Upper lobe of left lung (tissue), 6 donors: Measurements from ENCODE around the gene IBTK. TPM values are rescaled to one million over a fixed set of nuclear protein-coding genes. Genes with fewer than 3 reads are reported as not detected.
"Not testable (repeated sequence)": the region's sequence is repeated elsewhere in the genome, so short reads cannot be mapped to it uniquely, and the experiment has no call there.

Source experiments
- ATAC-seq, 2 donors: fragments of 200-7000 bp; cut with Tn5 transposase; one replicate each; pipeline ENCODE4 v1.9.1; 2022; ENCODE audit warnings: mild to moderate bottlenecking in 2 of 2, moderate library complexity in 2 of 2; ENCODE audit not compliant: low FRiP score in 2 of 2
- DNase-seq, 2 donors: peaks; one replicate each; pipeline ENCODE4 v3.0.0-alpha.2; 2019 to 2020
- H3K27ac ChIP-seq, 4 donors: fragments of 200-600 bp; sonication (generic); one replicate each; pipeline ENCODE4 v1.5.1; 2016 to 2019
- H3K27me3 ChIP-seq, 4 donors: fragments of 200-600 bp; sonication (generic); one replicate each; pipeline ENCODE4 v1.5.1; 2017 to 2019
- H3K36me3 ChIP-seq, 4 donors: fragments of 200-600 bp; sonication (generic); one replicate each; pipeline ENCODE4 v1.5.1; 2016 to 2019
- H3K4me1 ChIP-seq, 4 donors: fragments of 200-600 bp; sonication (generic); one replicate each; pipeline ENCODE4 v1.5.1; 2018 to 2019
- H3K4me3 ChIP-seq, 4 donors: fragments of 200-600 bp; sonication (generic); one replicate each; pipeline ENCODE4 v1.5.1; 2017 to 2019; ENCODE audit warnings: mild to moderate bottlenecking in 2 of 4, moderate library complexity in 1 of 4
- H3K9me3 ChIP-seq, 4 donors: fragments of 200-600 bp; sonication (generic); one replicate each; pipeline ENCODE4 v1.5.1; 2018 to 2019
- EP300 ChIP-seq, 4 donors: sonication (generic); formaldehyde crosslinking; IDR thresholded peaks; one replicate each; pipeline ENCODE4 v1.5.1; 2017; ENCODE audit warnings: antibody characterized with exemption in 4 of 4, control low read depth in 2 of 4
- POLR2A ChIP-seq, 4 donors: fragments of 450-650 bp; IDR thresholded peaks; one replicate each; pipeline ENCODE4 v1.5.1; 2016 to 2017; ENCODE audit warnings: antibody characterized with exemption in 4 of 4, mild to moderate bottlenecking in 2 of 4
- POLR2AphosphoS5 ChIP-seq, 2 donors: sonication (generic); formaldehyde crosslinking; IDR thresholded peaks; one replicate each; pipeline ENCODE4 v1.5.1; 2017; ENCODE audit warnings: antibody characterized with exemption in 2 of 2
- WGBS, 2 donors: methylation state at CpG; one replicate each; pipeline ENCODE4 v1.1.5; 2017 to 2018; 5-methylcytosine and 5-hydroxymethylcytosine counted together
- small RNA-seq, 4 donors: library from RNA; depleted of rRNA; stranded (forward); fragments of <200 nt; gene quantifications; one replicate each; pipeline ENCODE3, GENCODE V24; 2016
- total RNA-seq, 6 donors: library from RNA; depleted of rRNA in 4 of 6; stranded (reverse); fragments of >200 nt in 4 of 6; gene quantifications; one replicate each; pipeline versions ENCODE4 v1.1.0 to v1.2.1, GENCODE V29; 2016 to 2021
- TF ChIP-seq, protein P1 (sequence below), 6 experiments: fragments of 450-650 bp in 4 of 6; fragments of 200-600 bp in 2 of 6; sonication (generic) in 2 of 6; IDR thresholded peaks; one replicate each; pipeline ENCODE4 v1.5.1; 2016 to 2019; ENCODE audit warnings: antibody characterized with exemption in 6 of 6
- donor health status: DM: no; HTN: no; CAD: no; lungs with moderate emphysema.
- donor health status: DM: no; HTN: yes; CAD: no; lungs with severe emphysema.

Gene IBTK
- total RNA-seq, 6 donors from 2014 or later = 17.8 to 47.7 (median 29.7) TPM

DNA sequence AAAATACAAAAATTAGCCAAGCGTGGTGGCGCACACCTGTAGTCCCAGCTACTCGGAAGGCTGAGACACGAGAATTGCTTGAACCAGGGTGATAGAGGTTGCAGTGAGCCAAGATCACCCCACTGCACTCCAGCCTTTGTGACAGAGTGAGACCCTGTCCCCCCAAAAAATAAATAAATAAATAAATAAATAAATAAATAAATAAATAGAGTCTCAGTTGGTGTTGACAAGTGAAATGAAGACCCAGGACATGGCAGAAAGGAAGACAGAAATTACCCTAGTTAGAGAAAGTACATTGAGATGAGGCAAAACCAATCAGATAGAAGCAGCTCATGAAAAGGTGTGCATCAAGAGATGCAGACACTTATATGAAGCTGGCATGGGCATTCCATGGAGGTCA lies 105.0 kb downstream of the IBTK start:
- no peak overlapping the region for H3K4me3 ChIP-seq
- no peak for DNase-seq
- H3K9me3 ChIP-seq = no peaks in the 10 kb centered on the region
- H3K27me3 ChIP-seq = no peaks in the 10 kb centered on the region
- H3K4me1 ChIP-seq = peaks cover 0 to 3% (median 0%) of the 10 kb centered on the region in 4 donors
- no peaks in the 10 kb centered on the region for H3K36me3 ChIP-seq
- TF ChIP-seq POLR2AphosphoS5 (IDR thresholded peaks at IDR 0.05) (no peak), POLR2A (IDR thresholded peaks at IDR 0.05) (no peak), EP300 (IDR thresholded peaks at IDR 0.05) (no peak)
- TF ChIP-seq, protein P1, sequence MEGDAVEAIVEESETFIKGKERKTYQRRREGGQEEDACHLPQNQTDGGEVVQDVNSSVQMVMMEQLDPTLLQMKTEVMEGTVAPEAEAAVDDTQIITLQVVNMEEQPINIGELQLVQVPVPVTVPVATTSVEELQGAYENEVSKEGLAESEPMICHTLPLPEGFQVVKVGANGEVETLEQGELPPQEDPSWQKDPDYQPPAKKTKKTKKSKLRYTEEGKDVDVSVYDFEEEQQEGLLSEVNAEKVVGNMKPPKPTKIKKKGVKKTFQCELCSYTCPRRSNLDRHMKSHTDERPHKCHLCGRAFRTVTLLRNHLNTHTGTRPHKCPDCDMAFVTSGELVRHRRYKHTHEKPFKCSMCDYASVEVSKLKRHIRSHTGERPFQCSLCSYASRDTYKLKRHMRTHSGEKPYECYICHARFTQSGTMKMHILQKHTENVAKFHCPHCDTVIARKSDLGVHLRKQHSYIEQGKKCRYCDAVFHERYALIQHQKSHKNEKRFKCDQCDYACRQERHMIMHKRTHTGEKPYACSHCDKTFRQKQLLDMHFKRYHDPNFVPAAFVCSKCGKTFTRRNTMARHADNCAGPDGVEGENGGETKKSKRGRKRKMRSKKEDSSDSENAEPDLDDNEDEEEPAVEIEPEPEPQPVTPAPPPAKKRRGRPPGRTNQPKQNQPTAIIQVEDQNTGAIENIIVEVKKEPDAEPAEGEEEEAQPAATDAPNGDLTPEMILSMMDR (IDR thresholded peaks at IDR 0.05) = no peak
- no peak for ATAC-seq
- 93 to 100% methylated on average over 4 of the region's 4 CpGs for WGBS, 2 donors
- H3K27ac ChIP-seq = no peak overlapping the region

DNA sequence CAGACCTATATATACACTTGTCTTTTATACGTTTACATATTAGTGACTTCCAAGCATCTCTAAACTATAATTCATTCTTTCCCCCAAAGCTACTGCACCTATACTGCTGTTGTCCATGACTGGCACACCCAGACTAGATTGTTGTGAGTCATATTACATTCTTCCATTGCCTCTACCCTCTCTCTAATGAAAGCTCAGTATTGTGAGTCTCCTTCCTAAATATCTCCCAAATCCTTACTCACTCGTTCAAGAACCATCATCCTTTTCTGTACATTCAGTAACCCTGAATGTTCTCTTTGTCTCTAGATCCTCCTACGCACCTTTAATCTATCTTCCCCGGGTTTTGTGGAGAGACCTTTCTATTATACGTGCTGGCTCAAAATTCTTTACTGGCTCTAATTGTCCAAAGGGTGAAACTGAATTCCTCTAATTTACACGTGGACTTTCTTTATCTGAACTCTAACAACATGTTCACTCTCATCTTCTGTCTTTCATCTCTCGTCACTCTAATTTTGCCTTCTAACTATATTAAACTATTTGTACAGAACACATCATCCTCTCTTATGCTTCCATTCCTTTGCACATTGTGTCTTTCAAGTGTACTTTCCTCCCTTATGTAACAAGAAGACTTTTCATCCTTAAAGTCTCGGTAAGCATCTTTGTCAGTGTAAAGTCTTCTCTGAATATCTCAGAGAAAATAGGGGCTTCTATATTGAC lies 109.3 kb downstream of the IBTK start:
- WGBS, 2 donors = 72 to 80% methylated on average over 8 of the region's 8 CpGs
- no peak for TF ChIP-seq POLR2A (IDR thresholded peaks at IDR 0.05)
- Histone ChIP-seq H3K27me3 (no peaks in the 10 kb centered on the region), H3K4me1 (no peaks in the 10 kb centered on the region), H3K36me3 (no peaks in the 10 kb centered on the region), H3K9me3 (no peaks in the 10 kb centered on the region), H3K27ac (no peak overlapping the region), H3K4me3 (no peak overlapping the region)
- no peak for ATAC-seq
- no peak for DNase-seq

DNA sequence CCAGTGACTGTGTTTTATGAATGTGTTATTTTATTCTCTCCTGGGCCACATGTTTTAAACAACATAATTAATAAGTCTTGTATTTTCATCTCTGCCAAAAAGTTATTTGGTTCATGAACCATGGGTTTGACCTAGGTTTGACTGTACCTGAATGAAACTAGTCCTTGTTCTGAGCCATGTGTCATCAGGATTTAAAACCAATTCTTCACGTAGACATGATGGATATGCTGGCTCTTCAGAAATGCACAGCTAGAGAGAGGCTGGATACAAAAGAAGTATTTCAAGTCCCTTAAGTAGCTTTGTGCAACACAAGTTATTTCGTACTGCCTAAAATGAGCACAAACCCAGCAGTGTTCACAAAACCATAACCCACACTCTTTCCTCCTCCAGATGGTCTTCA lies 116.1 kb downstream of the IBTK start:
- no peaks in the 10 kb centered on the region for H3K36me3 ChIP-seq
- 65 to 76% methylated on average over 2 of the region's 2 CpGs for WGBS, 2 donors
- no peak overlapping the region for H3K27ac ChIP-seq
- TF ChIP-seq POLR2AphosphoS5 (IDR thresholded peaks at IDR 0.05) = no peak
- TF ChIP-seq POLR2A (IDR thresholded peaks at IDR 0.05) = no peak
- TF ChIP-seq, protein P1 (IDR thresholded peaks at IDR 0.05) = no peak
- TF ChIP-seq EP300 (IDR thresholded peaks at IDR 0.05) = no peak
- H3K27me3 ChIP-seq = no peaks in the 10 kb centered on the region
- ATAC-seq (no peak), DNase-seq (no peak)
- H3K4me1 ChIP-seq = no peaks in the 10 kb centered on the region
- H3K4me3 ChIP-seq = no peak overlapping the region
- H3K9me3 ChIP-seq = peaks cover 0 to 3% (median 0%) of the 10 kb centered on the region in 4 donors

DNA sequence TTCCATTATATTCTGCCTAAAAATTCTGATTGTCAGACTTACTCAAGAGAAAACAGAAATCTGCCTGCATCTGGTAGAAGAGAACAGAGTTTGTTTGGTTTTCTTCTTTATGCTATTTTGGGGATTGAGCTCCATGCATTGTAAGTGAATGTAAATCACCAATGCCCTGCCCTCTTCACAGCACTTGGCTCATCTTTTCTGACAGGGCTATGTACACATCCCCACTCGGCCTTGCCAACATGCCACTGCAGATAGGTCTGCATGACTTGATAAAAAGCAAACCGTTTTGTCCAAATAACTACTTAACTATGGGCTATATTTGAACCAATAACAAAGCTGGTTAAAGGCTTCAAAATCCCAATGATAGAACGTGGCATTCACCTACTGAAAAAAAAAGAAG lies 117.7 kb downstream of the IBTK start:
- Histone ChIP-seq H3K4me1 (no peaks in the 10 kb centered on the region), H3K27ac (no peak overlapping the region), H3K9me3 (peaks cover 0 to 3% (median 0%) of the 10 kb centered on the region in 4 donors), H3K27me3 (no peaks in the 10 kb centered on the region), H3K4me3 (no peak overlapping the region), H3K36me3 (no peaks in the 10 kb centered on the region)
- TF ChIP-seq POLR2A (IDR thresholded peaks at IDR 0.05) (no peak), EP300 (IDR thresholded peaks at IDR 0.05) (no peak), POLR2AphosphoS5 (IDR thresholded peaks at IDR 0.05) (no peak)
- TF ChIP-seq, protein P1 (IDR thresholded peaks at IDR 0.05) = no peak
- WGBS, 2 donors = 33 to 47% methylated on average over 3 of the region's 3 CpGs
- DNase-seq = no peak
- ATAC-seq = no peak

DNA sequence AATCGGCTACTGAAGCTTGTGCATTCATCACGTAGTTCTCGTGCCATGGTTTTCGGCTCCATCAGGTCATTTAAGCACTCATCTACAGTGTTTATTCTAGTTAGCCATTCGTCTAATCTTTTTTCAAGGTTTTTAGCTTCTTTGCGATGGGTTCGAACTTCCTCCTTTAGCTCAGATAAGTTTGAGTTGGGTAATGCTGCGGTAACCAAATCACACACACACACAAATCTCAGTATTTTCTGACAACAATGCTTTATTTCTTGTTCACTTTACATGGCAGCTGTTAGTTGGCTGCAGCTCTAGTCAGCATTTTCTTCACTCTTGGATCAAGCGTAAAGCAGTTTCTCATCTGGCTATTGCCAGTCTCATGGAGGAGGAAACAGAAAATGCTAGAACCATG lies 118.6 kb downstream of the IBTK start:
- not testable (repeated sequence) for H3K27me3 ChIP-seq, H3K36me3 ChIP-seq, H3K4me1 ChIP-seq, ATAC-seq, DNase-seq, H3K9me3 ChIP-seq, H3K27ac ChIP-seq, H3K4me3 ChIP-seq
- 87 to 95% methylated on average over 9 of the region's 9 CpGs for WGBS, 2 donors

DNA sequence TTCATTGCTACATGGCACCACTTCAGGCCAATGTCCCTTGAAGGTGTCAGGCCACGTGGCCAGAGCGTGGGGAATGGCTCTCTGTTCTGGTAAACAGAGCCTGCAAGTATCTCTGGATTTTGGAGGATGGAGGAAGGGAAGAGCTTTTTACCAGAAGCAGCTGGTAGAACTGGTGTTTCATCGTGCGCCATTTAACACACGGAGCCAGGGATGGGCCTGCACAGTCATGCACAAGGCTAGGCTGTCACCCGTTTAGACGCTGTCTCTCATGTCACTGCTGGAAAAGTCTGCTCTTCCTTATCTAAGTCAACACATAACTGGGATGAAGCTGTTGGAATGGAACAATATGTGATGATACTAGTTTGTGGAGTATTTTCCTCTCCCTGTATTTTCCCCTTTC lies 123.9 kb downstream of the IBTK start:
- no peak for TF ChIP-seq POLR2A (IDR thresholded peaks at IDR 0.05)
- 95 to 96% methylated on average over 5 to 7 of the region's 7 CpGs for WGBS, 2 donors
- no peak for DNase-seq
- H3K4me3 ChIP-seq = no peak overlapping the region
- H3K36me3 ChIP-seq = no peaks in the 10 kb centered on the region
- H3K4me1 ChIP-seq = no peaks in the 10 kb centered on the region
- ATAC-seq = no peak
- no peaks in the 10 kb centered on the region for H3K27me3 ChIP-seq
- no peaks in the 10 kb centered on the region for H3K9me3 ChIP-seq
- no peak overlapping the region for H3K27ac ChIP-seq

Small RNA genes lying within 50 kb of the gene (small RNA-seq; reads per million reads assigned to genes)
- gene RNU6-130P = 0 reads per million in 4 donors

Other genes with a start within 250 kb of the IBTK start
- gene TPBG, start 116.1 kb upstream of the IBTK start, total RNA-seq = 10 to 100 TPM in 5 of 6 donors, 1 to 10 TPM in 1; 7.7 to 28.3 (median 13.5) TPM